Karpas-422 (cell line): ENCODE measurements around the gene SLC7A8. TPM values are rescaled to one million over a fixed set of nuclear protein-coding genes. Genes with fewer than 3 reads are reported as not detected.

Experiments used
- DNase-seq: peaks from one replicate; pipeline ENCODE4 v3.0.0-alpha.2; 2015
- H2AFZ ChIP-seq: fragments of 200-600 bp; sonication (generic); 2 replicates; pipeline ENCODE4 v1.6.1; 2014; ENCODE audit warnings: antibody characterized with exemption, low read length, mixed read lengths
- H3K27ac ChIP-seq: fragments of 200-600 bp; sonication (generic); 2 replicates; pipeline ENCODE4 v1.5.1; 2014; ENCODE audit warnings: mild to moderate bottlenecking, low read length, moderate library complexity
- H3K27me3 ChIP-seq: fragments of 200-600 bp; sonication (generic); 2 replicates; pipeline ENCODE4 v1.6.1; 2014; ENCODE audit warnings: low read length, mixed read lengths
- H3K36me3 ChIP-seq: fragments of 200-600 bp; sonication (generic); 2 replicates; pipeline ENCODE4 v1.6.1; 2014; ENCODE audit warnings: low read length, mixed read lengths; ENCODE audit not compliant: insufficient read depth
- H3K4me1 ChIP-seq: fragments of 200-600 bp; sonication (generic); 2 replicates; pipeline ENCODE4 v1.6.1; 2014; ENCODE audit warnings: mild to moderate bottlenecking, low read length, mixed read lengths
- H3K4me2 ChIP-seq: fragments of 200-600 bp; sonication (generic); 2 replicates; pipeline ENCODE4 v1.6.1; 2014; ENCODE audit warnings: low read length, low read depth, mild to moderate bottlenecking; ENCODE audit not compliant: poor library complexity, severe bottlenecking
- H3K4me3 ChIP-seq: fragments of 200-600 bp; sonication (generic); 2 replicates; pipeline ENCODE4 v1.5.1; 2014; ENCODE audit warnings: mild to moderate bottlenecking, antibody characterized with exemption, low read length, mixed read lengths
- H3K79me2 ChIP-seq: fragments of 200-600 bp; sonication (generic); 2 replicates; pipeline ENCODE4 v1.6.1; 2014; ENCODE audit warnings: mild to moderate bottlenecking, low read length, mixed read lengths
- H3K9ac ChIP-seq: fragments of 200-600 bp; sonication (generic); 2 replicates; pipeline ENCODE4 v1.6.0; 2014; ENCODE audit warnings: low read length
- H3K9me2 ChIP-seq: fragments of 200-600 bp; sonication (generic), shearing (Covaris generic); replicated peaks from 2 replicates; pipeline ENCODE4 v1.6.0; 2014; ENCODE audit warnings: mild to moderate bottlenecking, low read length, moderate library complexity; ENCODE audit not compliant: insufficient read depth
- H3K9me3 ChIP-seq: fragments of 300-700, 200-600 bp; sonication (generic); 2 replicates; pipeline ENCODE4 v1.6.1; 2014; ENCODE audit warnings: low read length, mixed read lengths
- H4K20me1 ChIP-seq: fragments of 200-600 bp; sonication (generic); 2 replicates; pipeline ENCODE4 v1.6.1; 2014; ENCODE audit warnings: mild to moderate bottlenecking, antibody characterized with exemption, low read length, low read depth; ENCODE audit not compliant: insufficient read depth
- total RNA-seq: library from RNA; depleted of rRNA; stranded (reverse); fragments of >200 nt; shearing (Covaris generic); gene quantifications from 2 replicates; pipeline ENCODE4 v1.2.3, GENCODE V29; 2014; ENCODE audit warnings: low replicate concordance

Gene SLC7A8
- total RNA-seq, 1 experiment from 2014 or later: not detected

DNA sequence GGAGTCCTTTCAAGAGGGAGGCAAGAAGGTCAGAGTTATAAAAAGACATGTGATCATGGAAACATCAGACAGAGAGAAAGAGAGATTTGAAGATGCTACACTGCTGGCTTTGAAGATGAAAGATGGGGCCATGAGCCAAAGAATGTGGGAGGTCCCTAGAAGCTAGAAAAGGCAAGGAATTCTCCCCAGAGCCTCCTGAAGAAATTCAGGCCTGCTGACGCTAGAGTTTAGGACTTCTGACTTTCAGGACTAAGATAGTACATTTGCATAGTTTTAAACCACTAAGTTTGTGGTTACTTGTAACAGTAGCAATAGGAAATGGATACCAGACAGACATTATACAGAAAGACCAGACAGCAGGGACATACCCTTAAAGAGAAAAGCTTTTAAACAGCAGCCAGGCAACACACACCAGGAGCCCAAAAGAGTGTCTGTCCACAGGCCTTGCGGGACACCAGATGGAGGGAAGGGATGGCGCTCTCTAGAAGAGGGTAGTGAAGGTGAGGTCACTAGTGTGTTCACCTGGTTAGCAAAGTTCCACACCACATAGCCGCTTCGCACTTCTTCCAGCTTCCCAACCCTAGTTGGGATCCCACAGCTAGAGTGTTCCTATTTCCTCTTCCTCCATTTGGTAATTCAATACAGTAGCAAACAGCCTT is 34.7 kb downstream of the SLC7A8 start:
- Histone ChIP-seq H3K4me1 (no peaks in the 10 kb centered on the region), H3K9ac (no peak overlapping the region), H3K9me2 (no peaks in the 10 kb centered on the region), H3K27ac (no peak overlapping the region), H3K27me3 (no peaks in the 10 kb centered on the region; the same call in 1 of the 2 replicates), H4K20me1 (no peaks in the 10 kb centered on the region), H2AFZ (no peak overlapping the region), H3K4me3 (no peak overlapping the region), H3K9me3 (no peaks in the 10 kb centered on the region), H3K36me3 (no peaks in the 10 kb centered on the region), H3K4me2 (no peak overlapping the region), H3K79me2 (no peaks in the 10 kb centered on the region)
- no peak for DNase-seq

DNA sequence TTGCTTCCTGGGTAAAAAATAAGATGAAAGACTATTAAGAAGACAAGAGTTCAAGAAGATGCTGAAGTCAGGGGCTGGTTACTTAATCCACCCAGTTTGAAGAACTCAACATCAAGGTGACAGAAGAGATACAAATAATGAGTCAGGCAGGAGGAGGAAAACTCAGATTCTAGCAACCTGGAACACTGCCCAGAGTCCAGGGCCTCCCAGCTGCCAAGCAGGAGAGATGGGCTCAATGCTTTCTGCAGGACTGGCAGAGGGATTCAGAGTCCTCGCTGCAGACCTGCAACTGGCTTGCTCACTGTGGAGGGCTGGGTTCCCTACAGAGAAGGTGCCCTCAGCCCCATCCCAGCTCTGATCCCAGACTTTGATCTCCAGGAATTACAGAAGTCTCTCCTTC is 35.8 kb downstream of the SLC7A8 start:
- H3K4me1 ChIP-seq: no peaks in the 10 kb centered on the region
- H3K9ac ChIP-seq: no peak overlapping the region
- H2AFZ ChIP-seq: no peak overlapping the region
- H3K36me3 ChIP-seq: no peaks in the 10 kb centered on the region
- H3K4me2 ChIP-seq: no peak overlapping the region
- no peaks in the 10 kb centered on the region for H3K79me2 ChIP-seq
- no peaks in the 10 kb centered on the region for H3K9me2 ChIP-seq
- H4K20me1 ChIP-seq: no peaks in the 10 kb centered on the region
- no peaks in the 10 kb centered on the region for H3K9me3 ChIP-seq
- no peaks in the 10 kb centered on the region for H3K27me3 ChIP-seq
- no peak overlapping the region for H3K27ac ChIP-seq
- DNase-seq: no peak
- no peak overlapping the region for H3K4me3 ChIP-seq

- no peak overlapping the region for H3K4me2 ChIP-seq
- H3K4me3 ChIP-seq: no peak overlapping the region
- no peaks in the 10 kb centered on the region for H3K27me3 ChIP-seq
- no peaks in the 10 kb centered on the region for H3K9me3 ChIP-seq
- DNase-seq: no peak
- no peaks in the 10 kb centered on the region for H3K79me2 ChIP-seq
- no peaks in the 10 kb centered on the region for H3K4me1 ChIP-seq
- H4K20me1 ChIP-seq: no peaks in the 10 kb centered on the region
- H3K27ac ChIP-seq: no peak overlapping the region
- no peak overlapping the region for H3K9ac ChIP-seq
- no peak overlapping the region for H2AFZ ChIP-seq
- no peaks in the 10 kb centered on the region for H3K36me3 ChIP-seq
- no peaks in the 10 kb centered on the region for H3K9me2 ChIP-seq
Measured at GRCh38 chr14:23146980-23147379, 36.5 kb downstream of the SLC7A8 start.

GRCh38 chr14:23146351-23146910 is 37.0 kb downstream of the SLC7A8 start:
- Histone ChIP-seq H2AFZ (no peak overlapping the region), H4K20me1 (no peaks in the 10 kb centered on the region), H3K27ac (no peak overlapping the region), H3K79me2 (no peaks in the 10 kb centered on the region), H3K9me3 (no peaks in the 10 kb centered on the region), H3K9me2 (no peaks in the 10 kb centered on the region), H3K9ac (no peak overlapping the region), H3K36me3 (no peaks in the 10 kb centered on the region), H3K4me2 (no peak overlapping the region), H3K27me3 (no peaks in the 10 kb centered on the region), H3K4me1 (no peaks in the 10 kb centered on the region), H3K4me3 (no peak overlapping the region)
- DNase-seq: no peak

GRCh38 chr14:23145794-23146350 is 37.6 kb downstream of the SLC7A8 start:
- Histone ChIP-seq H3K27ac (no peak overlapping the region), H3K36me3 (no peaks in the 10 kb centered on the region), H3K27me3 (no peaks in the 10 kb centered on the region), H4K20me1 (no peaks in the 10 kb centered on the region), H3K9me3 (no peaks in the 10 kb centered on the region), H3K9me2 (no peaks in the 10 kb centered on the region), H3K79me2 (no peaks in the 10 kb centered on the region), H3K4me2 (no peak overlapping the region), H3K9ac (no peak overlapping the region), H3K4me3 (no peak overlapping the region), H3K4me1 (no peaks in the 10 kb centered on the region), H2AFZ (no peak overlapping the region)
- no peak for DNase-seq

DNA sequence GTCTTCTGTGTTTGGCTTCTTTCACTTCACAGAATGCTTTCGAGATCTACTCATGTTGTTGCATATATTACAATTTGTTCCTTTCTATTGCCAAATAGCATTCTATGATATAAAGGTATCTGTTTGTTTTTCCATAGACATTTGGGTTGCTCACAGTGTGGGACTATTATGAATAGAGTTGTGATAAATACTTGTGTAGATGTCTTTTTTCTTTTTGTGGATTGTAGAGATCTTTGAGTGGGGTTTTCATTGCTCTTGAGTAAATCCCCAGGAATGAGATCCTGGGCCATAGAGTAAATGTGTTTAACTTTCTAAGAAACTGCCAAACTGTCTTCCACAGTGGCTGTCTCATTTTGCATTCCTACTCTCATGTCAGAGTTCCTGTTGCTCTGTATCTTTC is 39.5 kb downstream of the SLC7A8 start:
- no peaks in the 10 kb centered on the region for H3K36me3 ChIP-seq
- H3K4me3 ChIP-seq: no peak overlapping the region
- H2AFZ ChIP-seq: no peak overlapping the region
- no peaks in the 10 kb centered on the region for H3K4me1 ChIP-seq
- H3K9me3 ChIP-seq: no peaks in the 10 kb centered on the region
- DNase-seq: no peak
- no peak overlapping the region for H3K4me2 ChIP-seq
- no peaks in the 10 kb centered on the region for H3K79me2 ChIP-seq
- H3K9me2 ChIP-seq: no peaks in the 10 kb centered on the region
- no peak overlapping the region for H3K27ac ChIP-seq
- no peak overlapping the region for H3K9ac ChIP-seq
- no peaks in the 10 kb centered on the region for H4K20me1 ChIP-seq
- no peaks in the 10 kb centered on the region for H3K27me3 ChIP-seq

GRCh38 chr14:23142826-23143225 is 40.6 kb downstream of the SLC7A8 start:
- no peaks in the 10 kb centered on the region for H3K27me3 ChIP-seq
- H3K4me2 ChIP-seq: no peak overlapping the region
- no peak for DNase-seq
- no peak overlapping the region for H3K27ac ChIP-seq
- no peak overlapping the region for H2AFZ ChIP-seq
- H3K9me3 ChIP-seq: no peaks in the 10 kb centered on the region
- no peaks in the 10 kb centered on the region for H3K9me2 ChIP-seq
- H3K36me3 ChIP-seq: no peaks in the 10 kb centered on the region
- no peaks in the 10 kb centered on the region for H3K79me2 ChIP-seq
- no peak overlapping the region for H3K9ac ChIP-seq
- H3K4me3 ChIP-seq: no peak overlapping the region
- H3K4me1 ChIP-seq: no peaks in the 10 kb centered on the region
- no peaks in the 10 kb centered on the region for H4K20me1 ChIP-seq

- Histone ChIP-seq H3K27ac (no peak overlapping the region), H3K9ac (no peak overlapping the region)
Measured at GRCh38 chr14:23141706-23142444, 41.6 kb downstream of the SLC7A8 start.

More at GRCh38 chr14:23141706-23142444, 41.6 kb downstream of the SLC7A8 start:
- Histone ChIP-seq H3K9me3 (no peaks in the 10 kb centered on the region), H4K20me1 (no peaks in the 10 kb centered on the region), H3K79me2 (no peaks in the 10 kb centered on the region), H2AFZ (no peak overlapping the region), H3K4me2 (no peak overlapping the region), H3K4me3 (no peak overlapping the region), H3K27me3 (no peaks in the 10 kb centered on the region), H3K36me3 (no peaks in the 10 kb centered on the region), H3K9me2 (no peaks in the 10 kb centered on the region), H3K4me1 (no peaks in the 10 kb centered on the region)
- no peak for DNase-seq
